Immature natural killer cell (primary cell): ENCODE results near the gene STARD5. TPM values are rescaled to one million over a fixed set of nuclear protein-coding genes. Genes with fewer than 3 reads are reported as not detected.
"Not testable (repeated sequence)": the region's sequence is repeated elsewhere in the genome, so short reads cannot be mapped to it uniquely, and the experiment has no call there.

Experiments used
- DNase-seq, 3 donors: peaks; one replicate each; pipeline ENCODE4 v3.0.0; 2022; ENCODE audit warnings: mixed read lengths in 1 of 3
- H3K27ac Mint-ChIP-seq, 6 donors: one replicate each; pipeline ENCODE4 v1.8.0; 2020; ENCODE audit warnings: mixed read lengths in 6 of 6, mild to moderate bottlenecking in 5 of 6, inconsistent platforms in 4 of 6, moderate library complexity in 3 of 6
- H3K27me3 Mint-ChIP-seq, 3 donors: one replicate each; pipeline ENCODE4 v1.8.0; 2020 to 2021; ENCODE audit warnings: low read depth in 3 of 3, mild to moderate bottlenecking in 3 of 3, mixed read lengths in 3 of 3, moderate library complexity in 3 of 3, inconsistent platforms in 1 of 3
- H3K36me3 Mint-ChIP-seq, 3 donors: one replicate each; pipeline ENCODE4 v1.8.0; 2020; ENCODE audit warnings: mixed read lengths in 3 of 3, inconsistent platforms in 2 of 3, mild to moderate bottlenecking in 2 of 3
- H3K4me1 Mint-ChIP-seq, 2 donors: one replicate each; pipeline ENCODE4 v1.8.0; 2020; ENCODE audit warnings: inconsistent platforms in 2 of 2, mild to moderate bottlenecking in 2 of 2, mixed read lengths in 2 of 2, moderate library complexity in 1 of 2
- H3K4me3 Mint-ChIP-seq, 5 donors: one replicate each; pipeline ENCODE4 v1.8.0; 2020; ENCODE audit warnings: mild to moderate bottlenecking in 5 of 5, mixed read lengths in 5 of 5, inconsistent platforms in 3 of 5, moderate library complexity in 3 of 5
- H3K9me3 Mint-ChIP-seq, 6 donors: one replicate each; pipeline ENCODE4 v1.8.0; 2020; ENCODE audit warnings: mild to moderate bottlenecking in 6 of 6, mixed read lengths in 6 of 6, inconsistent platforms in 4 of 6, moderate library complexity in 3 of 6
- polyA plus RNA-seq, 3 donors: library from polyadenylated mRNA; unstranded; fragments of 300-500 nt; fragmentation: Illumina TruSeq; gene quantifications; one replicate each; pipeline ENCODE4 v1.2.3, GENCODE V29; 2021

The STARD5 gene
- polyA plus RNA-seq, 3 donors from 2014 or later: 1.7 to 3.8 TPM; not detected in 1

- not testable (repeated sequence) for H3K9me3 Mint-ChIP-seq
Measured at GRCh38 chr15:81348691-81349090, 24.8 kb upstream of the STARD5 start.

DNA sequence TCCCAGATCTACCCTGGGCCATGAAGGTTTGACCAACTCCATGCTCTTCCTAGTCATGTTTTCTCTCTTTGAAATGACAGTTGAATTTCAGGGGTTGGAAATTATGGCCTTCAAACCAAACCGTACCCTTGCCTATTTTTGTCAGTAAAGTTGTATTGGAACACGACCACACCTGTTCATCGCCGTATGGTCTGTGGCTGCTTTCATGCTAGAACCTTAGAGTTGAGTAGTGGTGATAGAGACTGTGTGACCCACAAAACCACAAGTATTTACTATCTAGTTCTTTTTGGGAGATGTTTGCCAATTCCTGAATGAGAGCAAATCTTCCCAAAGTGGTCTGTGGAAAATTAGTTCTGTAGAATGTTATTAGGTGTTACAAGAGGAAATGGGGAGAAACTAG is 24.0 kb upstream of the STARD5 start:
- Mint-ChIP-seq H3K9me3 (no peaks in the 10 kb centered on the region), H3K36me3 (no peaks in the 10 kb centered on the region), H3K4me3 (no peak overlapping the region), H3K4me1 (peaks cover 0 to 3% of the 10 kb centered on the region in 2 donors), H3K27me3 (peaks cover 0 to 5% (median 2%) of the 10 kb centered on the region in 3 donors), H3K27ac (no peak overlapping the region)
- no peak for DNase-seq

More at GRCh38 chr15:81348691-81349090, 24.8 kb upstream of the STARD5 start:
- H3K4me1 Mint-ChIP-seq, H3K36me3 Mint-ChIP-seq, H3K27me3 Mint-ChIP-seq, DNase-seq, H3K27ac Mint-ChIP-seq, H3K4me3 Mint-ChIP-seq: not testable (repeated sequence)

DNA sequence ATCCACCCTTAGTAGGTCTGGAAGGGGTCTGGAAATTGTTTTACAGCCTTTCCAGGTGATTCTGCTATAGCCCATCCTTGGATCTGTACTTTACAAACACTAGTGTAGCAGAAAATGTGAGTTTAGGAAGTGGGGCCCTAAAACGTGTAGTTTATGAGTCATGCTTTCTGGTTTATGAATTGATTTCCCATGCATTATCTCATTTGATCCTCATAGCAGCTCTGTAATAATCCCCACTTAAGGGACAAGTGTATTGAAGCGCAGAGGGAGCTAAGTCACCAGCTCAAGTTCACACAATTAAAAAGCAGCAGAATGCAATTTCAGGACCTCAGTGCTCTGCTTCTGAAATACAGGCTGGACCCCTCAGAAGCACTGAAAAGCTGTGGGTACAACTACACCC is 22.7 kb upstream of the STARD5 start:
- Mint-ChIP-seq H3K4me3 (no peak overlapping the region), H3K27ac (no peak overlapping the region), H3K4me1 (peaks cover 0 to 3% of the 10 kb centered on the region in 2 donors), H3K27me3 (peaks cover 0 to 5% (median 2%) of the 10 kb centered on the region in 3 donors), H3K36me3 (no peaks in the 10 kb centered on the region), H3K9me3 (no peaks in the 10 kb centered on the region)
- DNase-seq: no peak

GRCh38 chr15:81343371-81343770 is 19.4 kb upstream of the STARD5 start:
- H3K27ac Mint-ChIP-seq: no peak overlapping the region
- no peaks in the 10 kb centered on the region for H3K36me3 Mint-ChIP-seq

DNA sequence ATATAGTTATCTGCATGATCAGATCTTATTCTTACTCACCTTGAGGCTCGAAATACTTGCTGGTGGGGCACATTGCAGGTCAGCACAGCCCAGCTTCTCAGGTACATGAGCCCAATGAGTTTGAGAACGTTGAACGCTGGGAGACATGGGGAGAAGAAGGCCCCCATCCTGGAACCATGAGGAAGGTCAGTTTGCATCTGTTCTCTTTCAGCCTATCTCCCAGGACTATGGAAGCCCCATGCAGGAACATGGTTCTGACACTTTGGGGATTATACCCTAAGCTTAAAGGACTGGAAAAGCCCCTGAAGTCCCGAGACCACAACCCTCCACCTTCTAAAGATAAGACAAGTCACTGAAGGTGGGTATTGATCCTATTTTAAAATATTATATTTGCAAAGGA is 17.4 kb upstream of the STARD5 start:
- Mint-ChIP-seq H3K4me3 (no peak overlapping the region), H3K9me3 (no peaks in the 10 kb centered on the region), H3K27me3 (peaks cover 1 to 2% (median 2%) of the 10 kb centered on the region in 3 donors), H3K36me3 (no peaks in the 10 kb centered on the region), H3K4me1 (no peaks in the 10 kb centered on the region), H3K27ac (no peak overlapping the region)
- DNase-seq: no peak

More at GRCh38 chr15:81343371-81343770, 19.4 kb upstream of the STARD5 start:
- Mint-ChIP-seq H3K4me1 (peaks cover 0 to 3% of the 10 kb centered on the region in 2 donors), H3K27me3 (peaks cover 1 to 5% (median 2%) of the 10 kb centered on the region in 3 donors), H3K9me3 (no peaks in the 10 kb centered on the region), H3K4me3 (no peak overlapping the region)
- no peak for DNase-seq

GRCh38 chr15:81339851-81340250 is 15.9 kb upstream of the STARD5 start:
- no peak overlapping the region for H3K27ac Mint-ChIP-seq
- DNase-seq: no peak
- H3K9me3 Mint-ChIP-seq: no peaks in the 10 kb centered on the region
- no peaks in the 10 kb centered on the region for H3K4me1 Mint-ChIP-seq
- peak overlapping the region in 1 of 5 donors; percentile 12 for H3K4me3 Mint-ChIP-seq
- H3K36me3 Mint-ChIP-seq: no peaks in the 10 kb centered on the region
- H3K27me3 Mint-ChIP-seq: peaks cover 0 to 2% (median 1%) of the 10 kb centered on the region in 3 donors

- H3K27ac Mint-ChIP-seq: no peak overlapping the region
- peaks cover 0 to 2% (median 1%) of the 10 kb centered on the region in 3 donors for H3K27me3 Mint-ChIP-seq
- H3K4me1 Mint-ChIP-seq: no peaks in the 10 kb centered on the region
- H3K4me3 Mint-ChIP-seq: no peak overlapping the region
- no peak for DNase-seq
- H3K36me3 Mint-ChIP-seq: no peaks in the 10 kb centered on the region
- no peaks in the 10 kb centered on the region for H3K9me3 Mint-ChIP-seq
Measured at GRCh38 chr15:81339321-81339720, 15.4 kb upstream of the STARD5 start.

DNA sequence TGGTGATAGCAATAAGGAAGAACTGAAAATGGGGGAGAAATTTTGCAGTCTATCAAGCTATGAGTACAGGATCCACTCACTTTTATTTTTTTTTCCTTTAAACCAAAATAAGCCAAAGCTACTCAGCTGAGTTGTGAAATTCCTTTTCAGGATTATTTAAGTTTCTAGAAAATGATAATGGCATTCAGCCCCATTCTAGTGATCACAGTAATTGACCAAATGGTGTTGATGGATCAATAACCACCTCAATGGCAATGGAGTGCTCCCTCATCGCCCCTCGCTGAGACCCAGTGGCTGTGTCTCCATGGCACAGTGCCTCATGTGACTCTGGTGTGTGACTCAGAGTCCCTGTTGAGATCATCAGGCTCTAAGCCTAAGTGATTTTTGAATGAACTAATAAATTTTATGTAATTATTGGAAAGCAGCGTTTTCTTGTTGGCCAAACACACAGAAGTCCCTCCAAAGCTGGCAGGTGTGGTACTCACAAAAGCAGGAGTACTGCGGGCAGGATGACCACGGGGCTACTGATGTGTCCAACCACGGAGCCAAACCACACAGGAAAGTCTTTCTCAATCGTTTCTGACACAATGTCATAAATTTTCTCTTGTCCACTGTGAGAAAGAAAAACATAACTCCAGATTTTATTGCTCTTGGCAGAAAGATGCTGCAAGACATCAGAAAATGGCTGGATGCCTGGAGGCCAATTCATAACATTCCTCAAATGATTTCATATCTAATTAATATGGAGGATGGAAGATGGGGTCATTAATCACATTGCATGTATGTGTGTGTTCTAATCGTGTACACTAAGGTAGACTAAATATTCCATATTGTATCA is 14.4 kb upstream of the STARD5 start:
- Mint-ChIP-seq H3K27ac (peak overlapping the region in 1 of 6 donors; percentile 46), H3K4me3 (no peak overlapping the region), H3K4me1 (no peaks in the 10 kb centered on the region), H3K9me3 (no peaks in the 10 kb centered on the region), H3K36me3 (no peaks in the 10 kb centered on the region), H3K27me3 (peaks cover 0 to 1% (median 0%) of the 10 kb centered on the region in 3 donors)
- DNase-seq: no peak

- Mint-ChIP-seq H3K36me3 (no peaks in the 10 kb centered on the region), H3K9me3 (no peaks in the 10 kb centered on the region), H3K27ac (no peak overlapping the region), H3K27me3 (peaks cover 0 to 1% (median 0%) of the 10 kb centered on the region in 3 donors), H3K4me3 (no peak overlapping the region), H3K4me1 (no peaks in the 10 kb centered on the region)
- no peak for DNase-seq
Measured at GRCh38 chr15:81337713-81338157, 13.8 kb upstream of the STARD5 start.

- Mint-ChIP-seq H3K27me3 (peaks cover 0 to 1% (median 0%) of the 10 kb centered on the region in 3 donors), H3K27ac (no peak overlapping the region), H3K4me3 (no peak overlapping the region), H3K4me1 (no peaks in the 10 kb centered on the region), H3K9me3 (no peaks in the 10 kb centered on the region), H3K36me3 (no peaks in the 10 kb centered on the region)
- DNase-seq: no peak
Measured at GRCh38 chr15:81337241-81337640, 13.3 kb upstream of the STARD5 start.

GRCh38 chr15:81336568-81336967 is 12.6 kb upstream of the STARD5 start:
- Mint-ChIP-seq H3K27ac (no peak overlapping the region), H3K27me3 (peaks cover 0 to 1% (median 0%) of the 10 kb centered on the region in 3 donors), H3K9me3 (no peaks in the 10 kb centered on the region), H3K36me3 (no peaks in the 10 kb centered on the region), H3K4me1 (no peaks in the 10 kb centered on the region), H3K4me3 (no peak overlapping the region)
- DNase-seq: peak; percentile 26 to 45 (median 28)

DNA sequence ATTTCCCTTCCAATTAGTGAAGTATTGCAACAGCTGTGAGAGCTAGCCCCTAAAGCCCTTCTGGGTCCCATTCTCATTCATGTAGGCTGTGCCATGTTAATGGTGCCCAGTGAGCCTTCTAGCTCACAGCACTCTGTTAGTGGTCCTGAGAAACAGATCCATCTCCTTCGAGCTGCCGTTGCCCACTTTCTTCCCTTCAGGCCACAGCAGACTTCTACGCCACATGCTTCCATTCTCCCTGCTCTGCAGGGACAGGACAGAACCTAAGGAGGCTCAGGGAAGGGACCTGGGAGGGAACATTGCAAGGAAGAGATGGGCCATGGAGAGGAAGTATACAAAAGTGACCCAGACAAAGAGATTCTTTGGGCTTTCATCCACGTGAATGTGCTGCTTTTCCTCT is 11.7 kb upstream of the STARD5 start:
- Mint-ChIP-seq H3K4me3 (no peak overlapping the region), H3K9me3 (no peaks in the 10 kb centered on the region), H3K4me1 (no peaks in the 10 kb centered on the region), H3K36me3 (no peaks in the 10 kb centered on the region), H3K27ac (no peak overlapping the region), H3K27me3 (peaks cover 0 to 1% (median 0%) of the 10 kb centered on the region in 3 donors)
- DNase-seq: no peak

- Mint-ChIP-seq H3K27me3 (peaks cover 0 to 3% (median 1%) of the 10 kb centered on the region in 3 donors), H3K27ac (no peak overlapping the region), H3K36me3 (no peaks in the 10 kb centered on the region), H3K4me1 (no peaks in the 10 kb centered on the region), H3K9me3 (no peaks in the 10 kb centered on the region), H3K4me3 (no peak overlapping the region)
- no peak for DNase-seq
Measured at GRCh38 chr15:81334768-81335435, 11.0 kb upstream of the STARD5 start.

GRCh38 chr15:81333363-81333762 is 9.4 kb upstream of the STARD5 start:
- DNase-seq: no peak
- Mint-ChIP-seq H3K9me3 (no peaks in the 10 kb centered on the region), H3K4me1 (no peaks in the 10 kb centered on the region), H3K27ac (peak overlapping the region in 1 of 6 donors; percentile 5), H3K36me3 (no peaks in the 10 kb centered on the region), H3K27me3 (peaks cover 0 to 3% (median 0%) of the 10 kb centered on the region in 3 donors), H3K4me3 (no peak overlapping the region)
